ENCODE data around the gene PKIG. TPM values are rescaled to one million over a fixed set of nuclear protein-coding genes. Genes with fewer than 3 reads are reported as not detected.
A peak's percentile ranks its signal among the peaks of the same experiment; 100 is the strongest.

Gene PKIG
- total and polyA plus RNA-seq, 2 of the 8 experiments (the other 6 are each of a cell fraction or from before 2014, with no cell fraction given) = 26.7 to 34.3 TPM

GRCh38 chr20:44609516-44610312, 27.3 kb downstream of the PKIG start (continued):
- TF ChIP-seq SIN3A (conservative IDR thresholded peaks at IDR 0.05 in 1 of 2, IDR thresholded peaks at IDR 0.05 in 1 of 2; ENCODE audit: low read depth in 1 of 2, low read length in 2 of 2) = peak in 1 of 2 experiments; percentile 57; a peak in 1 of 4 replicates
